Effector memory CD4-positive, alpha-beta T cell (primary cell): ENCODE data around the gene NUDT9.
"Not testable (repeated sequence)": the region's sequence is repeated elsewhere in the genome, so short reads cannot be mapped to it uniquely, and the experiment has no call there.

Source experiments
- DNase-seq, 3 donors: peaks; one replicate each; pipeline ENCODE4 v3.0.0-alpha.2; 2020
- H3K27ac ChIP-seq: 2 replicates; pipeline ENCODE4 v1.7.0; 2013; ENCODE audit warnings: mild to moderate bottlenecking, low read length, moderate library complexity; ENCODE audit not compliant: insufficient read depth, poor library complexity, severe bottlenecking
- H3K27me3 ChIP-seq: replicated peaks from 2 replicates; pipeline ENCODE4 v1.7.0; 2013; ENCODE audit warnings: mild to moderate bottlenecking, low read length; ENCODE audit not compliant: insufficient read depth, control insufficient read depth, poor library complexity, severe bottlenecking
- H3K36me3 ChIP-seq: 2 replicates; pipeline ENCODE4 v1.7.0; 2013; ENCODE audit warnings: mild to moderate bottlenecking, low read length, moderate library complexity; ENCODE audit not compliant: control insufficient read depth, insufficient read depth
- H3K4me1 ChIP-seq: 2 replicates; pipeline ENCODE4 v1.7.0; 2013; ENCODE audit warnings: low read length, mild to moderate bottlenecking; ENCODE audit not compliant: control insufficient read depth, insufficient read depth, poor library complexity, severe bottlenecking
- H3K4me3 ChIP-seq: 2 replicates; pipeline ENCODE4 v1.7.0; 2013; ENCODE audit warnings: low read length, low read depth, mild to moderate bottlenecking; ENCODE audit not compliant: insufficient read depth, poor library complexity, severe bottlenecking
- H3K9me3 ChIP-seq: 2 replicates; pipeline ENCODE4 v1.7.0; 2013; ENCODE audit warnings: mild to moderate bottlenecking, low read length, moderate library complexity; ENCODE audit not compliant: control insufficient read depth

The NUDT9 gene

DNA sequence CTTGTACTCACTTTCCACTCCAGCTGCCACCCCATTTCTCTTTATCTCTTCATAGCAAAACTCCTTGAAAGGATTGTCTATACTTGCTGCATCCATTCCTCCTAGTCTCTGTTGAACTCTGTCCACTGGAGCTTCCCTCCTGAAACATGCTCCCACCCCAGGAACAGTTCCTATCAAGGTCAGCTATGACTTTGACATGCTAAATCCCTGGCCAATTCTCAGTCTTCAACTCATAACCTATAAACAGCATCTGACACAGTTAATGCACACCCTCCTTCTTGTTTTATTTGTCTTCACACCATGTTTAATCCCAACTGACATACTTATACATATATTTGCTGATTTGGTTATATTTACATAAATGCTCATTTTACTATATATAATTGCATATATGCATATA, 59.0 kb downstream of the NUDT9 start:
- H3K4me3 ChIP-seq, result no peak overlapping the region
- no peak for DNase-seq
- H3K27ac ChIP-seq, result no peak overlapping the region
- H3K4me1 ChIP-seq, result no peaks in the 10 kb centered on the region
- H3K36me3 ChIP-seq, result no peaks in the 10 kb centered on the region
- no peaks in the 10 kb centered on the region for H3K27me3 ChIP-seq
- no peaks in the 10 kb centered on the region for H3K9me3 ChIP-seq

DNA sequence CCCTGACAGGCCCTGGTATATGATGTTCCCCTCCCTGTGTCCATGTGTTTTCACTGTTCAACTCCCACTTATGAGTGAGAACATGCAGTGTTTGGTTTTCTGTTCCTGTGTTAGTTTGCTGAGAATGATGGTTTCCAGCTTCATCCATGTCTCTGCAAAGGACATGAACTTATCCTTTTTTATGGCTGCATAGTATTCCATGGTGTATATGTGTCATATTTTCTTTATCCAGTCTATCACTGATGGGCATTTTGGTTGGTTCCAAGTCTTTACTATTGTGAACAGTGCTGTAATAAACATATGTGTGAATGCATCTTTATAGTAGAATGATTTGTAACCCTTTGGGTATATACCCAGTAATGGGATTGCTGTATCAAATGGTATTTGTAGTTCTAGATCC, 60.9 kb downstream of the NUDT9 start:
- H3K4me3 ChIP-seq, H3K27ac ChIP-seq, DNase-seq, H3K36me3 ChIP-seq, H3K9me3 ChIP-seq, H3K4me1 ChIP-seq, H3K27me3 ChIP-seq: not testable (repeated sequence)

DNA sequence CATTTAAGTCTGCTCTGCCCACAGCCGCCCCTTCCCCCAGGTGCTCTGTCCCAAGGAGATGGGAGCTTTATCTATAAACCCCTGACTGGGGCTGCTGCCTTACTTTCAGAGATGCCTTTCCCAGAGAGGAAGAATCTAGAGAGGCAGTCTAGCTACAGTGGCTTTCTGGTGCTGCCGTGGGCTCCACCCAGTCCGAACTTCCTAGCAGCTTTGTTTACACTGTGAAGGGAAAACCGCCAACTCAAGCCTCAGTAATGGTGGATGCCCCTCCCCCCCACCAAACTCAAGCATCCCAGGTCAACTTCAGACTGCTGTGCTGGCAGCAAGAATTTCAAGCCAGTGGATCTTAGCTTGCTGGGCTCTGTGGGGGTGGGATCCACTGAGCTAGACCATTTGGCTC, 66.3 kb downstream of the NUDT9 start:
- not testable (repeated sequence) for H3K4me3 ChIP-seq, DNase-seq, H3K36me3 ChIP-seq, H3K4me1 ChIP-seq, H3K27me3 ChIP-seq, H3K27ac ChIP-seq, H3K9me3 ChIP-seq

DNA sequence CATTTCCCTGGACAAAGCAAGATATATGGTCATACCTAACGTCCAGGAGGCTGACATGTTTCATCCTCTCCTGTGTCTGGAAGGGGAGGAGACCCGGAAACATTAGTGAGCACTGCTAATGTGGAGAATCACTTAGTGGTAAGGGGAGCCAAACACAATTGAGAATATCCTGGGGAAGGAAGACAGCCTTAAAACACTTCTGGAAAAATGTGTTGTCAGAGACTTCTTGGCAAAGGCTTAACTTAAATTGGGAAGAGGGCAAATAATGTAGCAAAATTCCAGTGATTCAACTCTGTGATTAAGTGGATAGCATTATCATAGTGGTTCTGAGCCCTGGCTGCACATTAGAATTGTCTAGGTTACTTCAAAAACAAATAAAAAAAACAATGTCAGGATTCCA, 67.3 kb downstream of the NUDT9 start:
- no peaks in the 10 kb centered on the region for H3K9me3 ChIP-seq
- no peaks in the 10 kb centered on the region for H3K36me3 ChIP-seq
- DNase-seq, result no peak
- no peaks in the 10 kb centered on the region for H3K27me3 ChIP-seq
- no peak overlapping the region for H3K27ac ChIP-seq
- H3K4me3 ChIP-seq, result no peak overlapping the region
- H3K4me1 ChIP-seq, result no peaks in the 10 kb centered on the region

DNA sequence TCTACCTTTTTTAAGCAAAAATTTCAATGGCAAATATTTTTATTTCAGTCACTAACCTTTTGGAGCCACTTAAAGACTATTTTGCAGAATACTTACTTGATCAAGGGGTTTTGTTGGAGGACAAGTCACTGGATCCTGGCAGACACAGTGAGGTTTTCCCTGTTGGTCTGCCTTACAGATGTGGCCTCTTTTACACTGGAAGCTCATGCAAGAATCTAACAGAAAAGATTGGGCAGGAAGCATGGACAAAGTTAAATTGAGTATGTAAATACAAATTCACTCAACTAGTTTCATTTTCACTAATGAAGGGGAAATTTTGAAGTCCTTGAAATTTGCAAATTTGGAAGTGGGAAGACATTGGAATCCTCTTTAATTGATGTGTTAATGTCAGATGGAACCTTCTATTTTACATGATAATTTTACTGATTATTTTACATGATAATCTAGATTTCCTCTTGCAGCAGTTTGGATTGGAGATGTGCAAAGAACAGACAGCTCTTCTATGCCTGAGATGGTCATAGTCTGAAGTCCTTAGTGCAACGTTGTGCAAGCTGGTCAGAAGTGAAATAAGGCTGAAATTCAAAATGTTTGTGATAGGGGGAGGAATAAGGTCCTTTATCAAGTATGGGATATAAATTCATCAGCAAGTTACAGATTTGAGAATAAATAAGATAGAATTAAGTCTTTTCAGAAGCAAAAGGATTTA, 68.4 kb downstream of the NUDT9 start:
- no peaks in the 10 kb centered on the region for H3K27me3 ChIP-seq
- no peak overlapping the region for H3K4me3 ChIP-seq
- H3K36me3 ChIP-seq, result no peaks in the 10 kb centered on the region
- H3K9me3 ChIP-seq, result no peaks in the 10 kb centered on the region
- no peaks in the 10 kb centered on the region for H3K4me1 ChIP-seq
- H3K27ac ChIP-seq, result no peak overlapping the region
- no peak for DNase-seq

DNA sequence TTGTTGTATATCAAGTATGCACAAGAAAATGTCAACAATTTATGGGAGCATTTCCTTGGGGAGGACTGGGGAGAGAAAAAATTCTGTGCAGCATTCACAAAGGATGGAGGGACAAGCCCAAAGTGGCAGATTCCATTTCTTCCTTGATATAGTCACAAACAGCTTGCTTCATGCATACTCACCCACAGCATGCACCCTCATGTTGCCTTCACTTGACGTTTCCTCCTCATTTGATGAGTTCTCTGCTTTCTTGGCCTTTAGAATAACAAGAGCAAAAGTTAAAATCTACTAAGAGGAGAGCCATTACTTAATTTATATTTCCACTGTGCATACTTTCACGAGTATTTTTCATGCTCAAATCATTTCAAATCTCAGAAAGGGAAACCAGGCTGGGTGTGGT, 69.1 kb downstream of the NUDT9 start:
- DNase-seq, result no peak
- H3K9me3 ChIP-seq, result no peaks in the 10 kb centered on the region
- no peak overlapping the region for H3K4me3 ChIP-seq
- no peaks in the 10 kb centered on the region for H3K36me3 ChIP-seq
- no peak overlapping the region for H3K27ac ChIP-seq
- H3K4me1 ChIP-seq, result no peaks in the 10 kb centered on the region
- H3K27me3 ChIP-seq, result no peaks in the 10 kb centered on the region

DNA sequence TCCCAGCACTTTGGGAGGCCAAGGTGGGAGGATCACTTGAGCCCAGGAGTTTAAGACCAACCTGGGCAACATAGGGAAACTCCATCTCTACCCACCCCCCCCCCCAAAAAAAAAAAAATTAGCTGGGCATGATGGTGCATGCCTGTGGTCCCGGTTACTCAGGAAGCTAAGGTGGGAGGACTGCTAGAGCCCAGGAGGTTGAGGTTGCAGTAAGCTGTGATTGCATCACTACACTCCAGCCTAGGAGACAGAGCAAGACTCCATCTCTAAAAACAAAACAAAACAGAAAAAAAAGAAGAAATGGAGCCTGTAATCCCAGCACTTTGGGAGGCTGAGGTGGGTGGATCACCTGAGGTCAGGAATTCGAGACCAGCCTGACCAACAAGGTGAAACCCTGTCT, 69.5 kb downstream of the NUDT9 start:
- H3K27ac ChIP-seq, H3K4me1 ChIP-seq, DNase-seq, H3K36me3 ChIP-seq, H3K4me3 ChIP-seq, H3K9me3 ChIP-seq, H3K27me3 ChIP-seq: not testable (repeated sequence)

DNA sequence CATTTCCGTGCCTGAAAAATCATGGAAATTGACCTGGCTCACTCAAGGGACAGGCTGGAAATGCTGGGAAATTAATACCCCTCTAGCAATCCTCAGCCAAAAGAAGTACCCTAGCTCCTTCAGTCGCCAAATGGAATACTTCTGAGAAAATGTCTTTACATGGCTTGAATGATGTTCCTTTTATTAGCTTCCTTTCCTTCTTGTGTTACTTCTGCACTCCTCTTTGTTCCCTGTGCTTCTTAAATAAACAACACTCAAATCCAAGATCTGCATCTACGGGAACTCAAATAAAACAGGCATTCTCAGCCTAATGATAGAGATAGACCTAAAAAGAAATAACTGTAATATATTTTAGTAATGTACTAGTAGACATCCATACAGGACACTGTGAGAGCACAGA, 70.7 kb downstream of the NUDT9 start:
- no peaks in the 10 kb centered on the region for H3K9me3 ChIP-seq
- no peaks in the 10 kb centered on the region for H3K36me3 ChIP-seq
- no peak overlapping the region for H3K27ac ChIP-seq
- no peaks in the 10 kb centered on the region for H3K4me1 ChIP-seq
- DNase-seq, result no peak
- no peak overlapping the region for H3K4me3 ChIP-seq
- no peaks in the 10 kb centered on the region for H3K27me3 ChIP-seq

DNA sequence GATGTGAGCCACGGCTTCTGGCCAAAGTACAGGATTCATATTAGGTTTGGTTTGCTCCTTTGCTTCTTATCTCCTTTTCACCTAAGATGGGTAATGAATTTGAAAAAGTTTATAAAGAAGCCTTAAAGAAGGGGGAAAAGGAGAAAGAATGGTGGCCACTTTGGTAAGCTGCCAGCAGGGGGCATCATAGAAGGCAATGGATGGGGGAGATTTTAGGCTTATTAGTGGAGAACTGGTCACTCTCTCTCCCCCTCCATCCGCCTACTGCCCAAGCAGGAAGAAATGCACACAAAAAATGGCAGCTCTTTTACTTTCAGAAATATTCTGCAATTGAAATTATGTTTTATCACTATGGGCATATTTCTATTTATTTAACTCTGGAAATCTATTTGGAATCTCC, 74.8 kb downstream of the NUDT9 start:
- Histone ChIP-seq H3K4me3 (no peak overlapping the region), H3K27ac (no peak overlapping the region), H3K4me1 (no peaks in the 10 kb centered on the region), H3K36me3 (no peaks in the 10 kb centered on the region), H3K27me3 (no peaks in the 10 kb centered on the region), H3K9me3 (no peaks in the 10 kb centered on the region)
- no peak for DNase-seq

DNA sequence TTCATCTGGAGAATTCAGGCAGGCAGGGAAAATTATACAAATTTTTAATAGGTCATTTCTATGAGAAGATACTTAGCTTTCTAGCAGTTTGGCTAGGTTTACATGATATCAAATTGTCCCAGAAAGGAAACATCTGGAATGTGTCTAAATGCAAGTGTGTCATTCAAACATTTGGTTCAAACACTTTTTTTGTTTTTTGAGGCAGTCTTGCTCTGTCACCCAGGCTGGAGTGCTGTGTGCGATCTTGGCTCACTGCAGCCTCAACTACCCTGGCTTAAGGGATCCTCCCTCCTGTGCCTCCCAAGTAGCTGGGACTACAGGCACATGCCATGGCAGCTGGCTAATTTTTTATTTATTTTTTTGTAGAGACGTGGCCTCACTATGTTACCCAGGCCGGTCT, 75.2 kb downstream of the NUDT9 start:
- H3K36me3 ChIP-seq, result no peaks in the 10 kb centered on the region
- H3K4me1 ChIP-seq, result no peaks in the 10 kb centered on the region
- no peaks in the 10 kb centered on the region for H3K27me3 ChIP-seq
- no peak overlapping the region for H3K27ac ChIP-seq
- H3K9me3 ChIP-seq, result no peaks in the 10 kb centered on the region
- DNase-seq, result no peak
- H3K4me3 ChIP-seq, result no peak overlapping the region
